A673 (cell line): ENCODE results near the gene SLC16A7.

Experiments
- CTCF ChIP-seq: fragments of 300-800, 200-600 bp; sonication (generic); conservative IDR thresholded peaks from 2 replicates; pipeline ENCODE4 v1.5.1; 2017; ENCODE audit warnings: low read depth, mild to moderate bottlenecking, antibody characterized with exemption, low read length, moderate library complexity, mixed read lengths
- EZH2 ChIP-seq: fragments of 200-600 bp; sonication (generic); IDR thresholded peaks from 2 replicates; pipeline ENCODE4 v1.6.1; 2017; ENCODE audit warnings: borderline replicate concordance, low read depth, mild to moderate bottlenecking, mixed read lengths, antibody characterized with exemption, low read length; ENCODE audit not compliant: poor library complexity, severe bottlenecking

- no peak for TF ChIP-seq CTCF
- TF ChIP-seq EZH2, result no peak
These were observed 50.8 kb downstream of the SLC16A7 start for GRCh38 chr12:59646636-59647035.
